ENCODE results near the gene FAM9B.
"Not testable (repeated sequence)": the region's sequence is repeated elsewhere in the genome, so short reads cannot be mapped to it uniquely, and the experiment has no call there.

The FAM9B gene

DNA sequence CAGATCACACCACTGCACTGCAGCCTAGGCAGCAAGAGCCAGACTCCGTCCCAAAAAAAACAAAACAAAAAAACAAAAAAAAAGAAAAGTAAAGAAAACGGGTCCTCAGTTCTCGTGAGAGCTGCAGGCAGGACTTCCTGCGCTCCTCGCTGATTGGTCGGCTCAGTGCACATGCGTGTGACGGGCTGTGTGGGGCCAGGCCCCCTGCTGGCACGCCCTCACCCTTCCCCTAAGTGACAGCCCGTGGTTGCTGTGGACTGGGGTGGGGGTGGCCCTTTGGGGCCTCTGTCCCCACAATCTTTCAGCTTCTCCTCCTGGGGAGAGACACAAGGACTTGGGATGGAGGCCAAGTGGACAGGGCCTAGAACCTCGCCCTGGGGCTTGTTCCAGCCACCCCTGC lies at the start of gene FAM9B:
FAM9B (minus strand) TSS at position 139 of the 400 bp plus-strand sequence. CDS start 1,141 bp downstream, outside the sequence.
- no peak for DNase-seq

DNA sequence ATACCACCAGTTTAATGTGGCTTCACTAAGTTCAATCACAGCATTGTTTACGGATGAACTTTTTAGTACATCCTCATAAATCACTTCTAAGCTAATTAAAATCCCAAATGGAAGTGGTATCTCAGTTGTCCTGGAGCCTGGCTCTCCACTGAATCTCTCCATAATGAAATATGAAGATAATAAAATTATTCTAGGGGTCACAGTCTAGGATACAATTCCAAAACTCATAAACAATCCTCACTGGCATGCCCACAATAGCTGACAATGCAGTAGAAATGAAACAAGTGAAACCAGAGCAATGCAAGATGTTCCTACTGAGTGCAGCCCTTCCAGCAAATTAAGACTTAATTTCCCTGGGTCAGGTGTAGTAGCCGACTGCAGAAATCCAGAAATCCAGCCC lies 47.3 kb upstream of the FAM9B start:
- DNase-seq, result no peak

DNA sequence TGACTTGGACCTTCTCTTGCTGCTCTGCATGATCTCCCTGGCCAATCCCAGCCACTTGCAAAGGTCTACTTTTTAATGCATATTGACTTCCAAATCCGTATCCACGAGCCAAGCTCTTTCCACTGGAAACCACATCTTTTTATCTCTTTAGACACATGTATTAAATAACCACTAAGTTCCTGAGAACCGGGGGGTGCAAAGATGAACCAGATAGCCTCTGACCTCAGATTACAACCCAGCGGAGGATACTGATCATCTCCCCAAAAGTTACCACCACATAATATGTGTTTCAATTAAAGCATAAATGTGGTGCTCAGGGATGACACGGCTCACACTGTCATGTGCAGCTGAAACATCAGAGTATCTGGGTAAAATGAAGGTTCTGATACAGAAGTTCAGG lies 40.4 kb upstream of the FAM9B start:
- no peak for DNase-seq

DNA sequence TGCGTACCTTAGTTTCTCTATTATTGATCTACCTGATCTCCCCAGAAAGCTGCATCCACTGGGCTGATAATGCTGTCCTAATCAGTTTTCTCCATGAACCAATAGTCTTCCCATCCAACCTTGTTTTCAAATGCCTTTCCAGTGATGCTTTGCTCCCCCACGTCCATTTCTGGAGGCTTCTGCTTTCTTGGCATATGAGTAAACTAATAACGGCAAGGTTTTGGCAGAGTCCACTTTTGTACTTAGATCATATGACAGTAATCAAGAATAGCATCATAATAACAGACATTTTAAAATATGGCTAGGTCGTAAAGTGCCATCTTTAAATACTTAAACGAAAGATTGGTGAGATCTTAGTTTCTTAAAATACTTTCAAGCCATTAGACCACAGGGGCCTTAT lies 38.4 kb upstream of the FAM9B start:
- DNase-seq, result no peak

DNA sequence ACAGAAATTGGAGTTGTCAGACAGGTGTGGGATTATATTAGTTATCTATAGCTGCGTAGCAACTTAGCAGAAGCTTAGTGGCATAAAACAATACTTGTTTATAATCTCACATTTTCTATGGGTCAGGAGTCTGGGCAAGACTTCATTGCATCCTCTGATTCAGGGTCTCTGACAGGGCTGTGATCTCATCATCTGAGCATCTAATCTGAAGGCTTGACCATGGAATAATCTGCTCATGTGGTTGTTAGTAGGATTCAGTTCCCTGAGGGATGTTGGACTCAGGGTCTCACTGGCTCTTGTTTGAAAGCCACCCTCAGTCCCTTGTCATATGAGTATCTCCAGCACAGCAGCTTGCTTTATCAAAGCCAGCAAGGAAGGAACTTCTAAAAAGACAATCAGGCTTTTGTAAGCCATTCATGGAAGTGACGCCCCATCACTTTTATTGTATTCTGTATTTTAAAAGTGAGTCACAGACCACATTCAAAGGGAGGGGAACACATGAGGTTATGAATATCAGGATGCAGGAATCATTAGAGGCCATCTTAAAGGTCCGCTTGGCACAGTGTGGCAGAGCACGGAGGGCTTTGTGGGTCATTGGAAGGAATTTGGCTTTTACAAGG lies 37.2 kb upstream of the FAM9B start:
- DNase-seq, result no peak

DNA sequence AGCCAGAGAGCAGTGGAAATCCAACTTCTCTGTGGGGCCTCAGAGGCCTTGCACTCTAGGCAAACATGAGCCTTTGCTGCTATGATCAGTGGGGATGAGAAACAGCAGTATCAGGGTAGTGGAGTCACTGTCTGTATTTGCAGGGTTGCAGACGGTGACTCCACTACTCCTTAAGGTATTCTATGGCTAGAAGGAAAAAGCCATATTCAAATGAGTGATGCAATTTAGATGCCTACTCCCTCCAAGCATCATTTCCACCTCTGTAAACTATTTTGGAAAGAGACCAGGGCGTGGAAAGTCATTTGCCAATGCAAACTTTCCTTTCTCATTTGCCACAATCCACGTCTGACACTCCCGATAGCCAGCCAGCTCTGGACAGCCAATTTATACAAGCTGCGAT lies 35.6 kb upstream of the FAM9B start:
- no peak for DNase-seq

DNA sequence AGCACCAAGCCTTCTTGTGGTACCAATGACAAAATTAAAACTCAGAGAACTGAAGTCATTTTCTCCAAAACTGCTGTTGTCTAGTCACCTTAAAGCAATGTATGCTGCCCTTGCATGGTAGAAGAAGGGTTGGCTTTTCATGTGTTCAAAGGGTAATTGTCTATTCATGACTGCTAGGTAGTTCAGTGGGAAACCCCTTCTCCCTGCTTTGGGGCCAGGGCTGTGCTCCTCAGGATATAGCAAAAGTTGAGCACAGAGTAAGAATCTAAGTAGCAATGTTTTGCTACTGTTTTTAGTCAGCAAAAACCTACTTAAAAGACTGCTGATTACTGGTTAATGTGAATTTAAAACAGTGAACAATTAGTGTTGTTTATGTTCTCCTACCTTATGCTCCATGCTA lies 30.8 kb upstream of the FAM9B start:
- DNase-seq, result no peak

DNA sequence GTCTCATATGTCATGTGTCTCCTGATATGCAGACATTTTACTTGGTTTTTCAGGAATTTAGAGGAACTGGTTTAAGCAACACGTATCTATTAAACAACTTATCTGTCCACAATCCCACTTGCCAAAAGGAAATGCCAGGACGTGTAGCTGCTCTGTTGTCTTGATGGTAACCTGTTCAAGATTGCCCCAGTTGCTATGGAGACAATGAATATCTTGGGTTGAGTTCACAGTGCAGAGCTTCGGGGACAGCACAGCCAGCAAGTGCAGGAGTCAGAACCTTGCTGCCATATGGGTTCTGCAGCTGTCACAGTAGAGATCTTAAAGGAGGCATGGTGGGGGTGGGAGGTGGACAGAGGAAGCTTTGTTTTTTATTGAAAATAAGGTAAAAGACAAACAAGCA lies 28.7 kb upstream of the FAM9B start:
- no peak for DNase-seq

DNA sequence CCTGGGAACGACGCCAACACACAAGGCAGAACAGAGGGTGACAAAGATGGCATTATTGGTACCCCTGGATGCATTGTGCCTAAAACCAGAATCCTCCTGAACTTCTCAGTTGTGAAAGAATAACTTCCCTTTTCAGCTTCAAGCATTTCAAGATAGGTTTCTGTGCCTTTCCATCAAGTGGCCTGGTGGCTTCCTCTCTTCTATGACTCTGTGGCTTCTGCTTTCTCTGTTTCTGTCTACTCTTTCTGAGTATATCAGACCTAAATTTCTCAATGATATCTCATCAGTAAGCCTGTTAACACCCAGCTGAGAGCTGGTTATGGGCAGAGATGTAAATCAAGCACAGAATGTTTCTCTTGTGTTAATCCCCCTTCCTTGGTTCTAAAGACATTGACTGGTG lies 21.4 kb upstream of the FAM9B start:
- DNase-seq, result no peak

DNA sequence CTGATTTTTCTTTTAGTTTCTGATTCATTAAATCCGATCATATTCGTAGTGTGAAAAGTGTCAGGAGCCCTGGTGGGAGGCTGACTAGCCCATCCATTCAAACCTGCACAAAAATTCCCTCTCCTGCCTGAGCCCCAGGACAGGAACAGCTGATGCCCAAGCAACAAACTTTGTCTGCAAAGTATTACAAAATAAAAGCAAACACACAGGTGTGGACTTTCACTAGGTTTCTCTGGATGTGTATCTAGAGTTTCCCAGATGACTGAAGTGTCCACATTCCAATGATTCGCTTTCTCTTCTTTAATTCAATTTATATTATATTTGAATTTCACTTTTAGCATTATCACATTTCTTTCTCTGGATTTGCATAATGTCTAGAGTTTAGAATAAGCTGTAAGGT lies 18.2 kb upstream of the FAM9B start:
- DNase-seq, result no peak

DNA sequence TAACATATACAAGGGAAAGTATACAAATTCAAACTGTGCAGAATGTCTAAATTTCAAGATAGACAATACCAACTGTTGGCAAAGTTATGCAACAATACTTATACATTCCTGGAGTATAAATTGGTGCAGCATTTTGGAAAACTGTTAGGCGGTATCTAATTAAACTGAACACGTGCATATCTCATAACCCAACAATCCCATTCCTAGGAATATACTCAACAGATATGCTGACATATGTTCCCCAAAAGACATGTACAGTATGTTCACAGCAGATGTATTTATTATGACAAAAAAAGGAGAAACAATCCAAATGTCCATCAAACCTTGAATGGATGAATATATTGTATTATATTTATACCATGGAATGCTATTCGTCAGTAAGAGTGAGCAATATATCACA lies 16.4 kb upstream of the FAM9B start:
- no peak for DNase-seq

DNA sequence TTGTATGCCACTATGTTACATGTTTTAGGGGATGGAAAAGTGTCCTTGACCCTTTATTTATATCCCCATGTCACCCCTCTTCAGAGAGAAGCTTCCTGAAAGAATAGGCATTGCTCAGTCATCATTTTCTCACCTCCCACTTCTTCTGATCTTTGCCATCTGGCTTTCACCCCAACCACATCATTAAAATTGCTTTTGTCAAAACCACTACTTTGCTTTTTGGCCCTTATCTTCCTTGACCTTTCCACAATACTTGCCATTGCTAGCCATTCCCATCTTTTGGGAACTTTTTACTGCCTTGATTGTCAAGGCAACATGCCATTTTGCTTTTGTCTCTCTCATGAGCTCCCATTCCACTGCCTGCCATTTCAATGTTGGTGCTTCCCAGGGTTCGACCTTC lies 14.9 kb upstream of the FAM9B start:
- DNase-seq, result no peak

DNA sequence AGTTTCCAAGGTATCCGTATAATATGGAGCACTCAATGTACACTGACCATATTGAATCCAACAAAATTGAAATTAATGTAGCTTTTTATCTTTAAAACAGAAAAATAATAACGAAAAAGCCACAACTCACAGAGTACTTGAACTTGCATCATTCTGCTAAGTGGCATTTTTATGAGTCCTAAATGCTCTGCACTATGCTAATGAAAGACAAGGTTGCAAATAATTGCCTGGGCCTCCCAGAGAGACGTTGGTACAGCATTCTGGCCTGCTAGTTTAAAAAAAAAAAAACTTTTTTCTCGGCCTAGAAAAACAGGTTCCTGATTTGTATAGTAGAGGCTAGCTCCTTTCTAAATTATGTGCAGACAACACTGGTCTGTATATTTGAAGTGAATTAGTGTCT lies 4.3 kb upstream of the FAM9B start:
- no peak for DNase-seq

DNA sequence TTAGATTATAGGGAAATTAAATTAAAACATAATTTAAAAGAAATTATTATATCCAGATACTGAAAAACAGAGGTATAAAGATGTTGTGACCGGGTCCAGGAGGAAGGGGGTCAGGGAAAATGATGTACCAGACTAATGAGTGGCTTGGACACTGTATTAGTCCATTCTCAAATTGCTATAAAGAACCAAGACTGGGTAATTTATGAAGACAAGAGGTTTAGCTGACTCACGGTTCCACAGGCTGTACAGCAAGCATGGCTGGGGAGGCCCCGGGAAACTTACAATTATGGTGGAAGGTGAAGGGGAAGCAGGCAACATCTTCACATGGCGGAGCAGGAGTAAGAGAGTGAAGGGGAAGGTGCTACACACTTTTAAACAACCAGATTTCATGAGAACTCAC lies 3.4 kb upstream of the FAM9B start:
- DNase-seq, result no peak

DNA sequence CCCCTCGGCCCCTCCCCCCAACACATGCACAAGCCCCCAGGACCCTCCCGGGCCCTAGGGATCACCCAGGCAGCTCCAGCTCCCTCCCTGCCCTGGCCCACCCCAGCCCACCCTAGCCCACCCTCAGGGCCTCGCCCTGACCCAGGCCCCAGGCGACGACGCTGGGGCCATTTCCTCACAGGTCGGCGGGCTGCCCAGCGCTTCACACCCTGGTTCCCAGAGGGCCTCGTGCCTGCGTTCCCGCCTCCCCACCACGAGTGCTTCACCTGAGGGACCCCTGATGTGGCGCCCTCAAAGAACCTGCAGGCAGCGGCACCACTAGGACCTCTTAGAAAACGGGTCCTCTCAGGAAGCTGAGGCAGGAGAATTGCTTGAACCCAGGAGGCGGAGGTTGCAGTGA lies 341 bp downstream of the FAM9B start:
- DNase-seq, result no peak

DNA sequence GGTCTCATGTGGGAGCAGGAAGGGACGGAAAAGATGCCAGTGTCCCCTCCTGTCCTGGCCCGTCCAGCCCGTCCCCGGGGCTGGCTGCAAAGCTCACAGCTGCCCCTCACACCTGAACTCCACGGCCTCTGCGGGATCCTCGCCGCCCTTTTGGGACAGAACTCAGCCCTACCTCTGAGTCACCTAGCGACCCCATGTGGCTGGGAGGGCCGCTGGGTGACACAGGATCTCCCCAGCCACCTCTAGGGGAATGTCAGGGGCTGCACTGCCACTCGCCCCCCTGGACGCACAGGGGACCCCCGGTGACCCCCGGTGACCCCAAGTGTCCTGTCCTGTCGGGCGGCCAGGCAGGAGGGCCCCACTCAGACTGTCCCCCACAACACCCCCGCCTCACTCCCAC lies 748 bp downstream of the FAM9B start:
- DNase-seq, result no peak

DNA sequence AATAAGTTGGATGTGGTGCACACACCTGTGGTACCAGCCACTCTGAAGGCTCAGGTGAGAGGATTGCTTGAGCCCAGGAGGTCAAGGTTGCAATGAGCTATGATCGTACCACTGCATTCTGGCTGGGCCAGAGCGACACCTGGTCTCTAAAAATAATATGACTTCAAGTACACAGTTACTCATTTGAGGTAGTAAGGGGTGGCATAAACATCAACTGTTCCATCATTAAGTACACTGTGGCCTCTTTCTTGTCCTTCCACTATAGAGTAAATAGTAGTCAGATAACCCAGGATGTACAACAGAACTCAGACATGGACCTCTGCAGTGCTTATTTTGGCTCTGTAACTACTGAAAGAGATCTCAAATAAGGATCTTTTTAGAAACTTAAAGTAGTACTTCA lies 10.6 kb downstream of the FAM9B start:
- no peak for DNase-seq

DNA sequence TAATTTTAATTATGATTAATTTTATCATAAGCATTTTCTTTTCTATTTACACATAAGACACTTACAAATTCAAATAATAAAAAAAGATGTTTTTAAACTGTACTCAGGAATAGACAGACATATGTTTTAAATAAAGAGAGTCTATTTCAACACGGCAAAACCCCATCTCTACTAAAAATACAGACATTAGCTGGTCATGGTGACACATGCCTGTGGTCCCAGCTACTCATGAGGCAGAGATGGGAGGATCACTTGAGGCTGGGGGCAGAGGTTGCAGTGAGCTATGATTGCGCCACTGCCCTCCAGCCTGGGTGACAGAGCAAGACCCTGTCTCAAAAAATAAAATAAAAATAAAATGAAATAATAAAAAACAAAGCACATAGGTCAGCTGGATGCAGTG lies 14.8 kb downstream of the FAM9B start:
- DNase-seq, result no peak

DNA sequence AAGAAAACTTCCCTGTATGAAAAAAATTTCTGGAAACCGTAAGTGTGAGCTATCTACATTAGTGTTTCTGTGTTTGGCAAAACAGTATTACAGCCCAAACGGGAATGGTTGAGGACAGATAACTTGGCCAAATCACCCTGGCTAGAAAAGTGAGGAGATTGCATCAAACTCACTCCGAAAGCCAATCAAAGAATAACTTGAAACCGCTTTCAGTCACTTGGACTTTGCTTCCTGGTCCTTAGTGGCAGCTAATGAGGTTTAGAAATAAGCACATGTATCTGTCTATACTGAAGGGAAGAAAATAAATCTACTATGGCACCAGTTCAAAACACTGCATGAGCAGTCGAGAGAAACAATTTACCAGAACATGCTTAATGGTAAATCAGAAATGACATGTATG lies 15.6 kb downstream of the FAM9B start:
- not testable (repeated sequence) for DNase-seq

DNA sequence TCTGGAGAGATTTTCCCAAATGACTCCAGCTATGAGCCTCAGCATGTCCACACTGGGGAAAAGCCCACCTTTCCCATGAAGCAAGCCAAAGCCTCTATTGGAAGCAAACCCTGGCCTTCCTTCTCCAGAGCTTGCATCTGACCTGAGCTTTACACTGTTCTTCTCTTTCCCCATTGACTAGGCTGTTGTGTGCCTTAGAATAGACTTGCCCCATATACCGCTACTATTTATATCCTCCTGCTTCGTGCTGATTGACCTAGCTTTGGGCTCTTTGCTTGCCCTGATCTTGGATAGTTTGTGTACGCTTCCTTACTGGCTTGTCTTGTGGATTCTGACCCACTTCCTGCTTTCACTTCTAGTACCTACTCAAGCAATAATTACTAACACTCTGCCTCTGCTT lies 30.9 kb downstream of the FAM9B start:
- no peak for DNase-seq

DNA sequence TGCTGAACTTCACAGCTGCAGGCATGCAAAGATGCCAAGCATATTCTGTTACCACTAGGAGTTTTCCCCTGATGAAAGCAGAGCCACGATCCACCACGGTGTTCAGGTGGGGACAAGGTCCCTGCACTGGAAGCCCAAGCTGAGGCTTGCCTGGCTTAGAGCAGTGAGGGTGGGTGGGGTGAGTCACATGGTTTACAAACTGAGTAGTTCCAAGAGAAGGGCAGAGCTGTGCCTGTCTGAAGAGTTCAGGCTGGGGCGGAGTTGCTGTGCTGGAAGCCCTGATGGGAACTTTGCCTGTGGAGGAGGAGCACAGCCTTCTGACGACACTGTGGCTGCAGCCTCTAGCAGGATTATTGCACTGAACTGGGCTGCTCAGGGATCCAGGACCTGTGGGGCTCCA lies 45.5 kb downstream of the FAM9B start:
- no peak for DNase-seq

DNA sequence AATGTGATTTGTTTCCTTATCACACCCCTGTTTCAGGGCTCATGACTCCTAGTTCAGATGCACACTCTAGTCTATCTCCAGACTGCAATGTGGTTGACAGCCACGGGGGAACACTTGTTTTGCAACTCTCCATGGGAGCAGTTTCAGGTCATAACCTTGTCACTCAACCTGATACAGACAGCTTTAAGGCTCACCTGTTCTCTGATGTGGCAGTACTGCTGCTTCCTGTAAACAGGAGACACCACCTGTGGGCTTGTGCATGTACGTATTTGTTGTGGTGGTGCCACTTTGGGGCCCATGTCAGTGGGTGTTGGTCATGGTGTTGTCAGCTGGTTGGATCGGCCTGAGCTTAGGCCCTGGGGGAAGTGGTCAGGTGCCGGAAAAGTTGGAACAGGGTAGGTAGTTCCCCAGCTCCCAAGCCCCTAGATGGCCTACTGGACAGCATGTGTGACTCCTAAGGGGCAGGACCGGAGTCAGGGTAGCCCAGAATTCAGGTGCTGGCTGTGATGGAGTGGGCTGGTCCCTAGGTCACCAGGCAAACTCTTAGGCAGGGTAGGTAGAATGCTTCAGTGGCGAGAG lies 46.2 kb downstream of the FAM9B start:
- no peak for DNase-seq

DNA sequence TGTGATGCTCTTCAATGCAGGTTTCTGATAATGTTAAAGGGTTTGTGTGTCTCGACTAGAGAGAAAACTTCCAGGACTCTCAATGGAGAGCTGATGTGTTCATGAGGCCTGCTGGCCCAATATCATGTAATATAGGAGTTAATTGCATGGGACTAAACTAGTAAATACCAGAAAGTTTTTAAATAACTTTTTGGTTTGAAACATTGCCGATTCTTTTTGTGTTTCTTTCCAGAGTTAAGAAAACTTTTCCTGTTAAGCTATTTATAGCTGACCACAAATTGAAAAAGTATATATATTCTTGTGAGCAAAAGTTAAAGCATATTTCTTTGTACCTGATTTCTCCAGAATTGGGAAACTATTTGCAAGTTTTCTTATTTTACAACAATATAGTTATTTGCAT lies 49.7 kb downstream of the FAM9B start:
- no peak for DNase-seq

DNA sequence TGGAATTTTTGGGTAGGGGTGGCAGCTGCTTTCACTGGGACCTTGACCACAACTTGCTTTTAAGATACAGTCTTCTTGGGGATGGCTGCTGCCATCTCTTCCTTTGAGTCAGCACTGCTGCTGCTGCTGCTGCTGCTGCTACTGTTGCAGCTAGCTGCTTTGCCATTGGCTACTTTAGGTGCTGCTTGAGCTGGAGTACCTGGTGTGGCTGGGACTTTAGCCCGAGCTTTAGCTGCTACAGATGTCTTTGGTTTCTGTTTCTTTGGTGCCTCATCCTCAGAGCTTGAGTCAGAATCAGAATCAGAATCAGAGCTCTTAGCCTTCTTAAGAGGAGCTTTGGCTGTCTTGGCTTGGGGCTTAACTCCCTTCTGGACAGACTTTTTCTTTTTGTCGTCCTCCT lies 52.2 kb downstream of the FAM9B start:
- DNase-seq, result no peak

DNA sequence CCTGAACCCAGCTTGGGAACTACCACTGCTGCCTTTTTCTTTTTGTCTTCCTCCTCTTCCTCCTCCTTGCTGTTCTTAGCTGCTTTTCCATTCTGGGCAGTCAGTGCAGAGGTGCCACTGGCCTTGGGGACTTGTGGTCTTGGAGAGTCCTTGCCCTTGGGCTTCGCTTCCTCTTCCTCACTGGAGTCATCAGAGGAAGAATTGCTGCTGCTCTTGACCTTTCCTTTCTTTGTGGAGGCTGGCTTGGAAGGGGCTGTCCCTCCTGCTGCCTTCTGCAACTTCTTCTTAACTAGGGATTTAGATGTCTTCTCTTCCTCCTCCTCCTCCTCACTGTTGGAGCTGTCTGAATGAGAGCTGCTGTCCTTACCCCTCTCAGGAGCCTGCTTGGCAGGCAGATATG lies 53.2 kb downstream of the FAM9B start:
- DNase-seq, result no peak

Measured in 8988T (cell line).